ENCODE data around the gene LCP2. TPM values are rescaled to one million over a fixed set of nuclear protein-coding genes. Genes with fewer than 3 reads are reported as not detected.

Gene LCP2
- total and polyA plus RNA-seq, 12 donors = 2.4 to 53.7 (median 17.7) TPM

GRCh38 chr5:170327829-170328228 is 30.3 kb upstream of the LCP2 start:
- H3K27me3 ChIP-seq = no peaks in the 10 kb centered on the region
- H3K4me3 ChIP-seq = no peak overlapping the region
- no peaks in the 10 kb centered on the region for H3K36me3 ChIP-seq (replicated peaks in 1 of 2)
- H3K9me3 ChIP-seq (replicated peaks in 1 of 3) = no peaks in the 10 kb centered on the region
- no peak overlapping the region for H3K27ac ChIP-seq
- DNase-seq = no peak
- no peaks in the 10 kb centered on the region for H3K4me1 ChIP-seq (replicated peaks in 1 of 2)
- TF ChIP-seq, protein P1, sequence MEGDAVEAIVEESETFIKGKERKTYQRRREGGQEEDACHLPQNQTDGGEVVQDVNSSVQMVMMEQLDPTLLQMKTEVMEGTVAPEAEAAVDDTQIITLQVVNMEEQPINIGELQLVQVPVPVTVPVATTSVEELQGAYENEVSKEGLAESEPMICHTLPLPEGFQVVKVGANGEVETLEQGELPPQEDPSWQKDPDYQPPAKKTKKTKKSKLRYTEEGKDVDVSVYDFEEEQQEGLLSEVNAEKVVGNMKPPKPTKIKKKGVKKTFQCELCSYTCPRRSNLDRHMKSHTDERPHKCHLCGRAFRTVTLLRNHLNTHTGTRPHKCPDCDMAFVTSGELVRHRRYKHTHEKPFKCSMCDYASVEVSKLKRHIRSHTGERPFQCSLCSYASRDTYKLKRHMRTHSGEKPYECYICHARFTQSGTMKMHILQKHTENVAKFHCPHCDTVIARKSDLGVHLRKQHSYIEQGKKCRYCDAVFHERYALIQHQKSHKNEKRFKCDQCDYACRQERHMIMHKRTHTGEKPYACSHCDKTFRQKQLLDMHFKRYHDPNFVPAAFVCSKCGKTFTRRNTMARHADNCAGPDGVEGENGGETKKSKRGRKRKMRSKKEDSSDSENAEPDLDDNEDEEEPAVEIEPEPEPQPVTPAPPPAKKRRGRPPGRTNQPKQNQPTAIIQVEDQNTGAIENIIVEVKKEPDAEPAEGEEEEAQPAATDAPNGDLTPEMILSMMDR (IDR thresholded peaks at IDR 0.05) = no peak
- no peak for TF ChIP-seq POLR2A (IDR thresholded peaks at IDR 0.05)
- intact Hi-C loops (cut with DNase I) = no loop called here
- 47 to 63% (median 54%) methylated on average over 2 of the region's 2 CpGs for WGBS, 4 donors

GRCh38 chr5:170327168-170327567 is 29.6 kb upstream of the LCP2 start:
- H3K4me3 ChIP-seq = no peak overlapping the region
- 49 to 56% (median 53%) methylated on average over 4 of the region's 4 CpGs for WGBS, 4 donors
- no peak for TF ChIP-seq POLR2A (IDR thresholded peaks at IDR 0.05)
- TF ChIP-seq, protein P1 (IDR thresholded peaks at IDR 0.05) = no peak
- no peaks in the 10 kb centered on the region for H3K4me1 ChIP-seq (replicated peaks in 1 of 2)
- intact Hi-C loops (cut with DNase I) = no loop called here
- no peaks in the 10 kb centered on the region for H3K27me3 ChIP-seq
- H3K27ac ChIP-seq = no peak overlapping the region
- no peak for DNase-seq
- no peaks in the 10 kb centered on the region for H3K9me3 ChIP-seq (replicated peaks in 1 of 3)
- no peaks in the 10 kb centered on the region for H3K36me3 ChIP-seq (replicated peaks in 1 of 2)

GRCh38 chr5:170319301-170319700 is 21.7 kb upstream of the LCP2 start:
- H3K4me3 ChIP-seq = no peak overlapping the region
- intact Hi-C loops (cut with DNase I) = no loop called here
- H3K27me3 ChIP-seq = no peaks in the 10 kb centered on the region
- no peaks in the 10 kb centered on the region for H3K9me3 ChIP-seq (replicated peaks in 1 of 3)
- no peak overlapping the region for H3K27ac ChIP-seq
- no peak for TF ChIP-seq POLR2A (IDR thresholded peaks at IDR 0.05)
- TF ChIP-seq, protein P1 (IDR thresholded peaks at IDR 0.05) = no peak
- H3K36me3 ChIP-seq (replicated peaks in 1 of 2) = no peaks in the 10 kb centered on the region
- 83 to 85% (median 85%) methylated on average over 5 of the region's 5 CpGs for WGBS, 4 donors
- peaks cover 10 to 12% of the 10 kb centered on the region in 2 donors for H3K4me1 ChIP-seq (replicated peaks in 1 of 2)
- no peak for DNase-seq

DNA sequence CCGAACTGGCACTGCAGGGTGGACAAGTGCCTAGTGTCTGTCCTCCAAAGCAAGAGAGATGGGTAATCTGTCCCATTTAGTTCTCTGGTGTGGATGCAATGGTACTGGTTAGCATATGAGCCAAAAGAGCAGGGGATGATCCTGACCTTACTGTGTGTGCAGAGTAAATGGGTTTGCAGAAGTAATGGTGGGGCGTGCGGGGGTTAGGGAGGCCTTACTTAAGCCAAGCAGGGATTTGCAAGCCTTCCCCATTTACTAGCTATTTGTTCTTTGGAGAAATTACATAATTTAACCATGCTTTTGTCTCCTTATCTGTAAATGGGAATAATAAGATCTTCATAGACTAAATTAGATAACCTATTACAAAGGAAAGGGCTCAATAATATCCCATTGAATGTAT is 19.9 kb upstream of the LCP2 start:
- H3K4me3 ChIP-seq = no peak overlapping the region
- DNase-seq = no peak
- no peaks in the 10 kb centered on the region for H3K27me3 ChIP-seq
- TF ChIP-seq, protein P1 (IDR thresholded peaks at IDR 0.05) = no peak
- no peak for TF ChIP-seq POLR2A (IDR thresholded peaks at IDR 0.05)
- H3K27ac ChIP-seq = no peak overlapping the region
- H3K4me1 ChIP-seq (replicated peaks in 1 of 2) = peaks cover 10 to 12% of the 10 kb centered on the region in 2 donors
- intact Hi-C loops (cut with DNase I) = no loop called here
- no peaks in the 10 kb centered on the region for H3K9me3 ChIP-seq (replicated peaks in 1 of 3)
- no peaks in the 10 kb centered on the region for H3K36me3 ChIP-seq (replicated peaks in 1 of 2)
- 89 to 96% (median 93%) methylated on average over 3 of the region's 3 CpGs for WGBS, 4 donors

Measured in adrenal gland (tissue), 12 donors.